CD4-positive, alpha-beta T cell treated with Interleukin-10 for 1 hour (primary cell): ENCODE data around the gene MYLK4.
A peak's percentile ranks its signal among the peaks of the same experiment; 100 is the strongest.

Source experiments
- DNase-seq: peaks from one replicate; pipeline ENCODE4 v3.0.0-alpha.2; 2020

MYLK4 gene

DNA sequence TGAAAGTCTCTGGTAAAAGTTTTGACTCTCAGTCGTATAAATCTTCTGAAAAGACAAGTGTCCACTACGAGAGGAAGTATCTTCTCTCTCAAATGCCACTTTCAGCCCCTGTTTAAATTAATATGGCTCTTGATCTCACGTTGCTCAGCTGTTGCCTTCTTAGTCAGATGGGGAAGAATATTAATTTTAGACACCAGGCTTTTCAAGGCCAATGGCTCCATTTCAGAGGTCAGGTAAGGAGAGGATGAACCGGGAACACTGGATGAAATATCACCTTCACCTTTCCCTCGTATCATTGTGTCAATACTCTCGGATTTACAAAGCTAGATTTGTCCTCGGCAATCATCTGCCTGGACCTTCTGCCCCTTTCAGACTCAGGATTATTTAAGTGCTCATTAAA is at the start of gene MYLK4:
TSS of gene MYLK4 (minus strand) at position 91 of the 400 bp plus-strand sequence. CDS start 1,628 bp downstream, outside the sequence.
- DNase-seq: no peak

DNA sequence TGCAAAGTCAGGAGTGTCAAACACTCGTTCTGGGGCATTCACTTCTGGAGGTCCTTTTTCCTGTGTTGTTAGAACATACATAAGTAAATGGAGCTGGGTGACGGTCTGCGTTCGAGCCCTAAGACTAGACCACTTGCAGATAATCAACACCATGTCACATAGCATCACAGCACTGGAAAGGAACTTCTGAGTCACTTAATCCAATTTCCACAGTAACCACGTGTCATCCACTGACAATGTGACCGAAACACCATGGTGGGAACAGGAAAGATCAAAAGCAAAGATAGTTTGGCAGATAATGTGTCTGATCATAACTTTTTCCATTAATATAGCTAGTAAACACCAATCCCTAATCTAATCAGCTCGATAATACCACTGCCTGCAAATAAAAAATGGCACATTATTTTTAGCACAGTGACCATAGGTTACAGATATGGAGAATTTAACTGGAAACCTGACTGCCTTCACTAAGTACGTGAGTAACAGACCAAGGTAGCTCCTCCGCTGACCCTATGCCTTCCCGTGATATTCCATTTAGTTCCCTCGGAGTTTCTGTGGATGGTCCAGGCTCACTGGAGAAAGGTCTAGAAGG is 49.3 kb upstream of the MYLK4 start:
- no peak for DNase-seq

DNA sequence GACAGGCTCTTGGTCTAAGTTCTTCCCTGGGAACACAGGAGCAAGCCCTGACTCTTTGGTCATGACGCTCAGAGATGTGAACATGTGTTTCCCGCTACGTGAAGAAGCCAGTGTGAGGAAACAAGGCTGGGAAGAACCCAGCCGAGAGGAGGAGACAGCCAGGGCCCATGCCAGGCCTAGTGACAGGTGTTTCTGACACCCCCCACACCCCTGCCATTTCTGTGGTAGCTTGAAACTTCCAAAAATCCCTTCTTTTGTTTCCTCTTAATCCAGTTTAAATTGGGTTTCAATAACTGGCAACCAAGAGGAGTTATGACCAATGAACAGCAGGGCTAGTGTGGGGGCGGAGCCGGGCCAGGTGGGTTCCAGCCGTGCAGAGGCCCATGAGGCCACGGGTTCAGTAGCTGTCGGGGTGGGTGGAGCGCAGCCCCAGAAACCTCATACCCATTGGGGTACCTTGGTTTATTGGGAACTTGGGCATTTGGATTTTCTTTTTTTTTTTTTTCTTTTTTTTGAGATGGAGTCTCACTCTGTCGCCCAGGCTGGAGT is 47.9 kb upstream of the MYLK4 start:
- no peak for DNase-seq

- DNase-seq: no peak
These were observed 46.9 kb upstream of the MYLK4 start for GRCh38 chr6:2797564-2798031.

GRCh38 chr6:2796861-2797260 is 46.1 kb upstream of the MYLK4 start:
- no peak for DNase-seq

GRCh38 chr6:2795956-2796355 is 45.2 kb upstream of the MYLK4 start:
- DNase-seq: no peak

GRCh38 chr6:2795162-2795561 is 44.4 kb upstream of the MYLK4 start:
- DNase-seq: no peak

DNA sequence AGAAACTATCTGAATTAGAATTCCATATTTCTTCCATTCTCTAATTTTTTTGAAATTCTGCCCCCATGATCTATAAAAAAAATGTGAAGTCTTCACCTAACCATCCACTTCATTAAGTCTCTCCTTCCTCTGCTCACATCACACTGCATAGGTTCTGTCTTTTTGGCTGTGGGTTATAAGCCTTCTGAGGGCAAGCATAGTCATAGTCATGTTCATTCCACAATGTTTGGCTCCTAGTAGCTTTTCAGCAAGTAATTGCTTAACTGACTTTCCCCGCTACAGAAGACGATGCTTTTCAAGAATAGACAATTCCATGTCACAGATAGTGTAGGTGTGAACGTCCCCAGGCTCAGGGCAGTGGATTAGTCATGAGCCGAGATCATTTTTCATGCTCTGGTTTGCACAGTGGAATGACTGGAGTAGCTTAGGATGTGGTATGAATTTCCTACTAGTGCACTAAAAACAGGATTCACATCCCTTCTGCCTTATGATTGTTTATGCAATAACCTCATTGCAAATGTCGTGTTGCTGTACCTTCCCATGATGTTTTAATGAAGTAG is 43.5 kb upstream of the MYLK4 start:
- DNase-seq: no peak

GRCh38 chr6:2793534-2794151 is 42.9 kb upstream of the MYLK4 start:
- DNase-seq: peak; percentile 39

DNA sequence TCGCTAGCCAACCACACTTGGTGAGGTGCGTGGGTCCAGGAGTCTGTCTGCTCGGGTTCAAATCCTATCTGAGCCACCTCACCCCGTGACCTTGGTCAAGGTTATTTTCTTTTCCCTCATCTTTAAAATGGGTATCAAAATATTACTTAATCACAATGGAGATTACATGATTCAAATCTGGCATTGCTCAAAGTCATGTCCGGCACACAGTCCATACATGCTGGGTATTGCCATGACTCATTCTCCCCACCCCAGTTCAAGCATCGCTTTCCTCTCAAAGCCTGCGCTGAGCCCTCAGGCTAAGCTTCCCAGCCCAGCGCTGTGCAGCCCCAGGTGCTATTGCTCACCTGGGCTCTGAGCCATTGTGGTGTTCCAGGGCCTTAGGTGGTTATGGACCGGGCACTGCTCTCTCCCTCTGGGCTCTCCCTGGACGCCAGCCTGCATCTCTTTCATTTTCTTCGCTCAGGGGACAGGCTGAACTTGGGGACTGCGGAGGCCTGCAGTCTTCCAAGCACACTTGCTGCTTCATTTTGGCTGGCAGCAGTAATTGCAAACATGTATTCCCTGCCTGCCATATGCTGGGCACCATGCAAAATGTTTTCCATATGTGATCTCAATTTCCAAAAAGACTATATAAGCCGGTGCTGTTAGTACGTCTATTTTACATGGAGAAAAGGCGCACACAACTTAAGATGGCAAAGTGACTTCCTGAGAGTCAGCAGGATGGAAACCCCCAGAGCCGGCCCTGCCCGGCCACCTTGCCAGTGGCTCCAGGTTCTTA is 41.8 kb upstream of the MYLK4 start:
- DNase-seq: no peak

DNA sequence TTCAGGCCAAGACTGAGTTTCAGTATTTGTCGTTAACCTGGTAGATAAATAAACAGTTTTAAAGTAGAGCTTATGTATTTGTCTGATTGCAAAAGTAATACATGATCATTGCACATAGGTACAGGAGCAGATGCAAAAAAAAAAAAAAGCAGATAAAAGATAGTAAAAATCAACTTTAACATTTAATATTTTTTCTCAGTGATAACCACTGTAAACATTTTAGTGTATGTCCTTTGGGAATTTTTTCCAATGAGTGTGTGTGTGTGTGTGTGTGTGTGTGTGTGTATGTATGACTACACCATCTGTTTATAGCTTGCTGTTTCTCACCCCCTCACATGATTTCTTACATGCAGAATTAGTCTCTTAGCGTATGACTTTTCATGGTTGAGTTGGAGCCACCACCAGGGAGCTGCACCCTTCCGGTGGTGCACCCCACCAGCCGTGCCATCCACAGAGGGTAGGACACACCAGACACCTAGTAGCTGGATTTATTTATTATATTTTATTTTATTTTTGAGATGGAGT is 40.8 kb upstream of the MYLK4 start:
- DNase-seq: no peak

DNA sequence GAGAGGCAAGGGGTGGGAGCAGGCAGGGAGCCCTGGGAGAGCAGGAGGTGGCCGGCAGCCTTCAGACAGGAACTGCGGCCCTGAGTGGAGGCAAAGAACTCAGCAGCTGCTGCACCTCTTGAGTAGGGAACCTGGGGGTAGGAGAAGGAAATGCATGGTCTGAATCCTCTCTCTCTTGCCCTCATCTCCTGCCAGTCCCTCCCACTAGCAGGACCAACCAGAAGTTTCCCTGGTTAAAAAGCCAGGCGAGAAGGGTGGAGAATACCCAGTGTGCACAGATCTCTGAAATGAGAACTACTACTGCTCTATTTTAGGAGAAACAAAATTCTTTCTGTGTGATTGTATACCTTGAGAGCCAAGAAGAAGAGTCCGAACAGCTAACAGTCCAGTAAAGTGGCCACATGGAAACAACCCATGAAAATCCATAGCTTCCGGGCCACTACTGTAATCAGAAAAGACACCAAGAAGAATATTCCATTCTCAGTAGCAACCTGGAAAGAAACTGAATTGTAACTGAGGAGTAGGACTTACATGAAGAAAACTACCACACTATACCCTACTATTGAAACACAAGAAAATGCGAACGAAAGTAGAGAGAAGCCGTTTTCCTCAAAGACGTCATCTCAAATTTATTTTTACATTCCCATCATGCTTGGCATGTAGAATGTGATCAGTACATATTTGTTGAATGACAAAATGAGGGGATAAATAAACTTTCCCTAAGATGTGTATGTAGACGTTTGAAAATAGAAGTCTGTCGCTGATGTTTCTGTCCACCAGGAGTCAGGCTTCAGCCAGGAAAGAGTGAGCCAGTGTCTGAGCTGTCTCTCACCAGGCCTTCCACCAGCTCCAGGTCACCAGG is 40.1 kb upstream of the MYLK4 start:
- peak; percentile 70 for DNase-seq

GRCh38 chr6:2786269-2786668 is 35.5 kb upstream of the MYLK4 start:
- DNase-seq: no peak

DNA sequence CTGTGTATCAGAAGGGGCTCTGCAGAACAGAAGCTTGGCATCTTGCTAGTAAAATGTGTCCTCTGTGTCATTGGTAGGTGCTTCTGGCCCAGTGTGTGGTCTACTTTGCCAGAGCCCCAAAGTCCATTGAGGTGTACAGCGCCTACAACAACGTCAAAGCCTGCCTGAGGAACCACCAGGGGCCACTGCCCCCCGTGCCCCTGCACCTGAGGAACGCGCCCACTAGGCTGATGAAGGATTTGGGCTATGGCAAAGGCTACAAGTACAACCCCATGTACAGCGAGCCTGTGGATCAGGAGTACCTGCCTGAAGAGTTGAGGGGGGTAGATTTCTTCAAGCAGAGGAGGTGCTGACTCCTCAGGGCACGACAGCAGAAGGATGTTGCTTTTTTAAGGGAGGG is 34.2 kb upstream of the MYLK4 start:
- DNase-seq: no peak

DNA sequence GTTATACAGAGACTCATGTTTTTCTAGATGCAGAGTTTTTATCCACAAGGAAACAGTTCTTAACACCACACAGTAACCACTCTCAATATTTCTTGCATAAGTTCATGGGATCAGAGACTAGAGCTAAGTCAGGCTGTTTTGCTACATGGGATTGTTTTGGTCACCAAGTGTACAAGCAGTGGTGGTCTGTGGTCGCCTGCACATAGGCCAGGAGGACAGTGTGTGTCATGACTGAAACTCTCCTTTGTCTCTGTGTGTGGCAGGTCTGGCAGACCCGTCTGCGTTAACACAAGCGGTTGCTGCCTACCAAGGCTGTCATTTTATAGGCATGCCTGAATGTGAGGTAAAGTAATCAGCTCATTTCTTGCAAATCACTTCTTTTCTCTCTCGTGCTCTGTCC is 33.3 kb upstream of the MYLK4 start:
- no peak for DNase-seq

DNA sequence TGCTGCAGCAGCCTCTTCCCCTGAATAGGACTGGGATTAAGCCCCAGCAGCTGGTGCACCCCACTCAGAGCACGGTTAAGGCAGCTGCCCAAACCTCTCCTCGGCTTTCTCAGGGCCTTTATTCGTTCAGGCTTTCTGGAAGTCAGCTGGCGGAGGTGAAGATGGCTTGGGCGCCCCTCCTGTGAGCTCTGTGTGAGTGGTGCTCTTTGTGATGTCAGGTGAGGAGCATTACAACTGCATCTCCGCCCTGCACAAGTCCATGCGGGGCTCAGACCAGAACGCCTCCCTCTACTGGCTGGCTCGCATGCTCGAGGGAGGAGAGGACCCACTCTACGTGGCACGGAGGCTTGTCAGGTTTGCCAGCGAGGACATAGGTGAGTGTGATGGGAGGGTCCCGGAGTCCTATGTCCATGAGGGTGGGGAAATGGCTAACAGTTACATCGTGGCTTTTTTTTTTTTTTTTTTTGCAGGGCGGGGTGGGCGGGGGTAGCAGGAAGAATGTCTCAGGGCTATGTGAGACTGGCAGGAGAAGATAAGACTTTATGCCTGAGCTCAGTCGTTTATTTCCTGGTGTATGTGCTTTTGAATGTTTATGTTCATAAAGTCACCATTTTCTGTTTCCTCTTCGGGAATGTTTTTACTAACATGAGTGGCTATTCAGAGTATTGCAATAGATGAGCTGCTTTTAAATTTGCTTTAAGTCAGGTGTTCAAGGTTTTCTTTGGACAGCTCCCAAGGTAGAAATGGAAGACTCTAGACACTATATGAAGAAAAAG is 32.7 kb upstream of the MYLK4 start:
- DNase-seq: no peak

DNA sequence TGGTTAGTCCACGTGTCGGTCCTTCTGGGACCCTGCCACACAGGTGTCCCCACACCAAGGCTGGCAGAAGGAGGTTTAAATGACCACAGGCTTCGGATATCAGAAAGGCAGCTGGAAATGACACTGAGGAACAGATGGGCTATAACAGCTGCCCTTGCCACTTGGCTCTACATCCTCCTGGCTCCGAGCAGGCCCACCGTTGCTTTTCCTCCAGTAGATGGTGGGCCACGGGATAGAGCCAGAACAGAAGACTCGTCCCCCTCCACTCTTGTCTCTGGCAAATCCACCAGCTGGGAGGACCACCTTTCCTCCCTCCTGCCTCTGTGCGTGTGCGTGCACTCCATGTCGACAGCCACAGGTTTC is 32.1 kb upstream of the MYLK4 start:
- no peak for DNase-seq

GRCh38 chr6:2782356-2782708 is 31.6 kb upstream of the MYLK4 start:
- DNase-seq: no peak

DNA sequence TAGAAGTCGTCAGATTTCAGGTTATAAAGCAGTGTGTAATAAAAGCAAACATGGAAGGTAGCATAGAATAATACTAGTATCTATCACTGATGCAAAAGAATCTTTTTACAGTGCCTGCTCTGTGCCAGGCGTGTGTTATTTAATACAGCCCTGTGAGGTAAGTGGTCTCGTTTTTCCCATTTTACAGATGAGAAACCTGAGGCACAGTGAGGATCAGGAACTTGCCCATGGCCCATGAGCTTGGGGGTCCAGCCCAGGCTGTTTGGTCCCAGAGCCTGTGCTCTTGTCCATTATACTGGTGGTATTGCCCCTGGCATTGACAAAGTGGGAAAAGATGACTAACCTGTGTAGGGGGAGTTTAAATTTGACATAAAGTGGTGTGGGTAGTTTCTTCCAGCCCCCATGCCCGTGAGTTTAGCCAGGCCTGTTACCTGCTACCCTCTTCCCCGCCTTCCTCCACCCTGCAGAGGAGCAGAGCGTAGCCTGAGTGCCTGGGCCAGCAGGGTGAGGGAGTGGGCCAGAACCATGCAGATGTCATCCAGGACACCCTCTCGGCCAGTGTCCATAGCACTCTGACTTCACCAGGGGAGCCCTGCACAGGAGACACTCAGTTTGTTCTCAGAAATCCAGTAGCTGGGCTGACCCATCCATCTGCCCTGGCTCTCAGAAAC is 31.1 kb upstream of the MYLK4 start:
- DNase-seq: no peak

GRCh38 chr6:2780102-2780737 is 29.5 kb upstream of the MYLK4 start:
- no peak for DNase-seq

DNA sequence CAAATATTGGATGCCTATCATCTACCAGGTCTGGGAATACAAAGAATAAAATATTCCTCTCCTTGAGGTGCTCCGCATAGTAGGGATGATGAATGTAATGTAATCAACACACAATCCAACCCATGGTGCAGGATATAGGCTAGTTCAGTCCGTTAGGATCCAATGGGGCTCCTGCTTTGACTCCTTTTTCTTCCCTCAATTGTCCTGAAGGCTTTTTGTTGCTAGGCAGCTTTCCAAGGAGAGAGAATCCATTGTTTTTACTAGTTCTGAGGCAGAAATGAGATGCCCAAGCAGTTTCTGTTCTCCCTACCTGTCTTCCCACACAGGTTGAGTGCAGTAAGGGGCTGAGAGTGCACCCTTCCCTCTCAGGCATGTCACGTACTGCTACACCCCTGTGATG is 26.5 kb upstream of the MYLK4 start:
- no peak for DNase-seq
